GM18861 (cell line): ENCODE measurements around the gene PLPP3.

Source experiments
- ATAC-seq: cut with Tn5 transposase; IDR thresholded peaks from one replicate; pipeline ENCODE4 v1.9.1; 2021; ENCODE audit not compliant: unreplicated experiment

PLPP3 gene

DNA sequence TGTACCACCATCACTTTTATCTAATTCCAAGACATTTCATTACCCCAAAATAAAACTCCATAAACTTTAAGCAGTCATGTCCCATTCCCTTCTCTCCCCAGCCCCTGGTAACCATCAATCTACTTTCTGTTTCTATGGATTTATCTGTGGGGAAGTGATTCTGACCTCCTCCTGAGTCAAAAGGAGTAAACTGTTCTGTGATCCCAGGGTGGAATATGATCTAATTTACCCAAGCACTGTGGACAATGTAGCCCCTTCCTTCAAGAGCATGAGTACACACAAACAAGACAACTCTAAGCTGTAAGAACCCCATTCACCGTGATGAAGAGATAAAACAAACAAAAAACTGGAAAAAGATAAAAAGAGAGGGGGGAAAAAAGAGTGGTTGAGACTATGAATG, 77.9 kb downstream of the PLPP3 start:
- ATAC-seq: no peak

- no peak for ATAC-seq
Observed at GRCh38 chr1:56496821-56497772, 82.3 kb downstream of the PLPP3 start.

GRCh38 chr1:56496158-56496557, 83.2 kb downstream of the PLPP3 start:
- no peak for ATAC-seq

GRCh38 chr1:56495538-56495937, 83.8 kb downstream of the PLPP3 start:
- ATAC-seq: no peak

DNA sequence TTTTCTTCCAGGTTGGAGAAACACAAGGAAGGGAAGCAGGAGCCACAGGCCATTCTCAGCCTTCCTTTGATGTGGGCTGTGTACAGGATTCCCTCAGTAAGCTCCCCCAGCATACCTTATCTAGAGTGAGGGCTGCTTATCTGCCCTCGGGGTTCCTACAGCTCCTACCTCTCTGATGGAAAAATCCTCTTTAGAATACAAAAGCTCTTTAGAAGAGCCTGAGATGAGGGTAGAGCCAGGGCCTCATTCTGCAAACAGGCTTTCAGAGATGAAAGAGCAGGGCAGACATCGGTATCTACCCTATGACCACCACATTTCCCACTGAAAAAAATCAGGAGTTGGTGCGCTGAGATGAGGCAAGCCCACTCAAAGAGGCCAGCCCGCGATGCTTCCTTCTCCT, 85.1 kb downstream of the PLPP3 start:
- ATAC-seq: no peak

DNA sequence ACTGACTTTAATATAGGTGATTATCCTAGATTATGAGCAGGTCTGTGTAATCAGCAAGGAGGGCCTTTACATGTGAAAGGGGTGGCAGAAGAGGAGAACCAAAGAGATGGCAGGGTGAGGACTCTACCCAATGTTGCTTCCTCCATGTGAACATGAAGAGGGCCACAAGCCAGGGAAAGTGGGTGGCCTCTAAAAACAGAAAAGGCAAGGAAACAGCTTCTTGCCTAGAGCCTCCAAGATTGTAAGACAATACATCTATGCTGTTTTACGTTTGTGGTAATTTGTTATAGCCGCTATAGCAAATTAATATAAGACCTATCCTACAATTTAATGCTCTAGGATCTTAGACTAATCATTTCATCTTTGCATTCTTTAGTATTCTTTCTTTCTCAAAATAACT, 85.5 kb downstream of the PLPP3 start:
- no peak for ATAC-seq

DNA sequence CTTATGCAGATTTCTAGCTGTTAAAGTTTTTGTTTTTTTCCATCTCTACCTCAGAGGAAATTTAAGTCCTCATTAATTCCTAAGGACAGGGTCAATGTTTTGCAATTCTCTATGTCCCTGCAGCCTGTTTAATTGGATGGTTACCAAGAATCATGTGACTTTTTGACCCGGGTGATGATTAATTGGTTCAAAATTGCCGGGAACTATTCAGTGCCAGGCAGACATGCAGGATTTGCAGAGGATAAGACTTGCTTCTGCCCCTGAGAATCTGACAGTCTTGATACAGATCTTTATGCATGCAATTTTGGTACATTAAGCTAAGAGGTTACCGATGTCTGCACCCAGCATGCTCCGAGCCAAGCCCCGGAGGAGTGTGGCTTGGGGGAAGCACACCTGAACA, 87.9 kb downstream of the PLPP3 start:
- ATAC-seq: no peak

DNA sequence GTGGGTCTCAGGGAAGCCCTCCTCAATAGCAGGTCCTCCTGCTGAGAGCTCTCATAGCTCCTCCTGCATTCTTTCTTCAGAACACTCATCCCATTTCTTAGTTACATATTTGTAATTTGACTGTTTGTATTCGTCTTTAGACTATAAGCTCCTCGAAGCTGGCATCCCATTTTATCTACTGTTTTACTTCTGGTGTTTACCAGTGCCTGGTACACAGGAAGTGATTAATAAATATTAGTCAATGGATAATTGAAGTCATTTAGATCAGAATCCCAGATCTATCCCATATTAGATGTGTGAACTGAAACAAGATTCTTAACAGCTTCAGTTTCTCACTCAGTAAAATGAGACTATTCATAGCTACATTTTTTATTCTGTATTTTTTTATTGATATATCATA, 88.7 kb downstream of the PLPP3 start:
- ATAC-seq: no peak

DNA sequence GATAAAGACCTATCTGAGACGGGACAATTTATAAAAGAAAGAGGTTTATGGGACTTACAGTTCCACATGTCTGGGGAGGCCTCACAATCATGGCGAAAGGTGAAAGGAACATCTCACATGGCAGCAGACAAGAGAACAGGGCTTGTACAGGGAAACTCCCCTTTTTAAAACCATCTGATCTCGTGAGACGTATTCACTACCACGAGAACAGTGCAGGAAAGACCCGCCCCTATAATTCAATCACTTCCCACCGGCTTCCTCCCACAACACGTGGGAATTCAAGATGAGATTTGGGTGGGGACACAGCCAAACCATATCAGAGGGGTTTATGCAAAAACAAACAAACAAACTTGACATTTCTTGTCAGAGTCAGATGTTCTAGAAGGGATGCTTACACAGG, 89.7 kb downstream of the PLPP3 start:
- no peak for ATAC-seq

- ATAC-seq: no peak
Observed at GRCh38 chr1:56484695-56485094, 94.7 kb downstream of the PLPP3 start.

GRCh38 chr1:56483104-56483503, 96.3 kb downstream of the PLPP3 start:
- ATAC-seq: no peak

DNA sequence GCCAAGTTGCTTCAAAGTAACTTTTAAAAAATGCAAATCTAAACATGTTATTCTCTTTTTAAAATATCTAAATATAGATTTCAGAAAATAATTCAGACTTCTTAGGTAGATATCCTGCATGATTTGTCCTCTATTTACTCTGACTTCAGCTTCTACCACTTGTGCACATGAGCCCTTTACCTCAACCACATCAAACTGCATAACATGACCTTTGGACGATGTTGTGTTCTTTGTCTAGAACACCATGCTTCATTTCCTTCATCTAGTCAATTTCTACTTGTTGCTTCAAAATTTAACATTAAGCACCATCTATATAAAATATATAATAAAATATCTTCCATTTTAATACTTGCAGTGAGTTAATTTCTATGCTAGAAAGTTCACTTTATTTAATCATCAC, 96.9 kb downstream of the PLPP3 start:
- no peak for ATAC-seq

DNA sequence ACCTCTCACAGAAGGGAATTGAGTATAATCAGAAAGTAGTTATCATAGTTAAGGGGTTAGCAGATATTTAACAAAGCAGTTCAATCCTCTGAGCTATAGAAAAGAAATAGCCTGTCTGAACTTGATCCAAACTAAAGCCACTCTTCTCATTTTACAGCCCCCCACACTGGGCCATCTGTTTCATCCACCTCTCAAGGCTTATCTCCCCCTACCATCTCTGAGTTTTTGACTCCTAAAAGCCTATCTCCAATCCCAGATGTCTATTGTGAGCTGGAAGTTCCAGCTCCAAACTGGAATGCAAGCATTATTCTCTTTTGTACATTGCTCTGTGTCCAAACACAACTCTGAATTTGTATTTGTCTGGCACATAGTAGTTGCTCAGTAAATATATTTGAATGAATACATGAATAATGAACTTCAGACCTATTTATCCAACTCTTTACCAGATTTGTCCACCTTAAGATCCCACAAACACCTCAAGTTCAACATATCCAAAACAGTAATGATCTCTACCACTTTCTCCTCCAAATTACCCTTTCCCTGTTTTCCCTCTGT, 98.1 kb downstream of the PLPP3 start:
- no peak for ATAC-seq

GRCh38 chr1:56478734-56479133, 100.6 kb downstream of the PLPP3 start:
- ATAC-seq: no peak

GRCh38 chr1:56477164-56478111, 101.9 kb downstream of the PLPP3 start:
- no peak for ATAC-seq

DNA sequence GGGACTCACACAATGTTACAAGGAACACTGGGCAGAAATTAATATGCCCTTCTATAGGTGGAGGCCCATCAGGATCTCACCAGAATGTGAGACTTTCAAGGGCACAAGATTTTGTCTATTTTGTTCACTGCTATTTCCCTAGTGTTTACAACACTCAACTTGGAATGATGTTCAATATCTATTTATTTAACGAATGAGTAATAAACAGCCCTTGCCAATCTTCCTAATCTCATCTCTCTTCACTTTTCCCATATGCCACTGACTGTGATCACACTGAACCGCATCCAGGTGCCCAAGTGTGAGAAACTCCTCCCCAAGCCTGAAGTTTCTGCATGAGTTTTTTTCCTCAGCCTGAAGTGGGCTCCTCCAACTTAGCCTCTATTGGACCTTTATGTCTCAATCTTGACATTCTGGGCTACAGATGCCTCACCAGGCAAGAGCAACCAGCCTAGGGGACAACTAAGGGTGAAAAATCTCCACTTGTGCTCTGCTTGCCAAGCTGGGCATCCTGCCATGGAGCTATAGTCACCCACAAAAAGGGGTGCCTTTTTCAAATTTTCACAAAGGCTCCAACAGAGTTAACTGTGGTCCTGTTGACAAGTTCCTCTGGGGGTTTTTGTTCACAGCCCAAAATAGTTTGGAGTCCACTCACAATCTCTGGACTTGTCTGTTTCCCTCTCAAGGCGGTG, 105.6 kb downstream of the PLPP3 start:
- no peak for ATAC-seq

DNA sequence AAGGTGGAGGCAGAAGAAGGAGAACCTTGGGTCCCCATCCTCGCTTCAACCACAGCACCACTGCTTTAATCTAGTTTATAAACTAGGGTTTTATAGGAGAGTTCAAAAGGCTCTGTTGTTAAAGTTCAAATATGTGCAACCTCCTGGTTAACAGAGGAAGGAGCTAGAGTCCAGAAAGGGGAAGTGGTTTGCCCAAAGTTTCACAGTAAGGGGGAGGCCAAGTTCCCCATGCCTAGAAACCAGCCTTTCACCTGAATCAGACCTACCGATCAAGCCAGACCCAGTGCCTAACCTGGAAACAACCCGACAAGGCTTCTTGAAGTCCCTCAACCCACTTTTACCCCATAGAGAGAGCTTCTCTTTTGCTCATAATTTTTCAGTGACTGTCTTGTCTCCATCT, 106.5 kb downstream of the PLPP3 start:
- peak; percentile 82 for ATAC-seq

DNA sequence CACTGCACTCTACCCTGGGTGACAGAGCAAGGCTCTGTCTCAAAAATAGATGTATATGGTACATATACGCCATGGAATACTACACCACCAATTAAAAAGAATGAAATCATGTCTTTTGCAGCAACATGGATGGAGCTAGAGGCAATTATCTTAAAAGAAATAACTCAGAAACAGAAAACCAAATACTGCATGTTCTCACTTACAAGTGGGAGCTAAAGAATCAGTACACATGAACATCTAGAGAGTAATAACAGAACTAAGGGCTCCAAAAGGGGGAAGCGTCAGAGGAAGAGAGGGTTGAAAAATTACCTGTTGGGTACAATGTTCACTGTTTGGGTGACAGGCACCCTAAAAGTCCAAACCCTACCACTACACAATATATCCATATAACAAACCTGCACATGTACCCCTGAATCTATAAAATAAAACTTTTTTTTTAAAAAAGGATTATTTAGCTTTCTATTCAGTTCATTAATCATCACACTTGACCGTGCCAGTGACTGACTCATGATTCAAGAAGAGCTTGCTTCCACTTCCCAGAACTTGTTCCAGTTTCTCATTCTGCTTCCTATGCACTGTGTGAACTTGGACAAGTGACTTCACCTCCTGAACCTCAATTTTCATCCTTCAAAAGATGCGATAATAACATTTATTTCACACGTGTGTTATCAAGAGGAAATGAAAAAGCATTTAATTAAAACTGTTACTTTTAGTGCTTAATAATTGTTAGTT, 109.6 kb downstream of the PLPP3 start:
- peak; percentile 42 for ATAC-seq

GRCh38 chr1:56468518-56468917, 110.8 kb downstream of the PLPP3 start:
- ATAC-seq: no peak

DNA sequence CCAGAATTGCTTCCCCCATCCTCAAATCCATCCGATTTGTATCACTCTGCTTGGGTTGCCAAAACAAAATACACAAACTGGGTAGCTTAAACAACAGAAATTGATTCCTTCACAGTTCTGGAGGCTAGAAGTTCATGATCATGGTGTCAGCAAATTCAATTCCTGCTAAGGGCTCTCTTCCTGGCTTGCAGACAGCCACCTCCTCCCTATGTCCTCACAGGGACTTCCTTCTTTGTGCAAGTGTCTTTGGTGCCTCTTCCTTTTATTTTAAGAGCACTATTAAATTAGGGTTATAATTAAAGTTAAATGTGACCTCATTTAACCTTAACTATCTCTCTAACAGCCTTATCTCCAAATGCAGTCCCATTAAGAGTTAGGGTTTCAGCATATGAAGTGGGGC, 112.8 kb downstream of the PLPP3 start:
- no peak for ATAC-seq
